SK-N-DZ (cell line): ENCODE data around the gene TM7SF2.

Source experiments
- DNase-seq: peaks from one replicate; pipeline ENCODE4 v3.0.0-alpha.2; 2015; ENCODE audit warnings: low spot score

The TM7SF2 gene

GRCh38 chr11:65089621-65090020 lies 22.1 kb upstream of the TM7SF2 start:
- no peak for DNase-seq

GRCh38 chr11:65090628-65091027 lies 21.0 kb upstream of the TM7SF2 start:
- DNase-seq, result no peak

GRCh38 chr11:65095427-65095826 lies 16.2 kb upstream of the TM7SF2 start:
- no peak for DNase-seq

GRCh38 chr11:65095974-65096806 lies 15.5 kb upstream of the TM7SF2 start, which contains the start of gene VPS51:
TSS of gene VPS51 (plus strand) at chr11:65096214. CDS start at chr11:65096251, 37 bp downstream.
- DNase-seq, result peak; percentile 93

GRCh38 chr11:65096926-65097325 lies 14.7 kb upstream of the TM7SF2 start:
- no peak for DNase-seq

- no peak for DNase-seq
These were observed 10.9 kb upstream of the TM7SF2 start for GRCh38 chr11:65100674-65101350.

- no peak for DNase-seq
These were observed 9.3 kb upstream of the TM7SF2 start for GRCh38 chr11:65102142-65103095.

- DNase-seq, result no peak
These were observed 8.2 kb upstream of the TM7SF2 start for GRCh38 chr11:65103476-65103875.

GRCh38 chr11:65104628-65105027 lies 7.0 kb upstream of the TM7SF2 start:
- DNase-seq, result no peak

GRCh38 chr11:65107078-65107477 lies 4.6 kb upstream of the TM7SF2 start:
- no peak for DNase-seq

- DNase-seq, result no peak
These were observed 3.8 kb upstream of the TM7SF2 start for GRCh38 chr11:65107751-65108468.

GRCh38 chr11:65108469-65109123 lies 3.1 kb upstream of the TM7SF2 start:
- DNase-seq, result no peak

GRCh38 chr11:65109231-65110198 lies 2.2 kb upstream of the TM7SF2 start:
- no peak for DNase-seq

GRCh38 chr11:65110354-65110861 lies 1.3 kb upstream of the TM7SF2 start:
- peak; percentile 83 for DNase-seq

GRCh38 chr11:65111159-65111743 lies 421 bp upstream of the TM7SF2 start:
- DNase-seq, result no peak

GRCh38 chr11:65112546-65113360 lies 1.1 kb downstream of the TM7SF2 start:
- peak; percentile 68 for DNase-seq

GRCh38 chr11:65113361-65113756 lies 1.7 kb downstream of the TM7SF2 start:
- no peak for DNase-seq

GRCh38 chr11:65113839-65114238 lies 2.2 kb downstream of the TM7SF2 start:
- DNase-seq, result no peak
